GM20000 (cell line): ENCODE data around the gene CEP76.
"Not testable (repeated sequence)": the region's sequence is repeated elsewhere in the genome, so short reads cannot be mapped to it uniquely, and the experiment has no call there.

Source experiments
- DNase-seq: peaks from one replicate; pipeline ENCODE4 v3.0.0; 2012; ENCODE audit warnings: low spot score
- TF ChIP-seq, protein P1 (sequence below): IDR thresholded peaks from 2 replicates; pipeline ENCODE4 v1.5.1; 2012; ENCODE audit warnings: mild to moderate bottlenecking, control low read depth; ENCODE audit errors: extremely low read depth, missing control alignments

Gene CEP76

DNA sequence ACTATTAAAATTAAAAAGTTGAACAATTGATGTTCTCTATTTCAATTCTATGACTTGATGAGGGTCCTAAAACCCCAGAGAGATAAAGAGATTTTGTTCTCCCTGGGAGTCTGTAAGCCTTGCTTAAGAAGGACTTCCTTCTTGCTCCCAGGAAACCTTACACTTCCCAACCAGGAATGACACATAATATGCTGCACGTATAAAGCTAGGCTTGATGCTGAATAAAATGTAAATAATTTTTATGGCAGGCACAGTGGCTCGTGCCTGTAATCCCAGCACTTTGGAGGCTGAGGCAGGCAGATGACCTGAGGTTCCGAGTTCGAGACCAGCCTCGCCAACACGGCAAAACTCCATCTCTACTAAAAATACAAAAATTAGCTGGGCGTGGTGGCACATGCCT lies 72.4 kb downstream of the CEP76 start:
- TF ChIP-seq, protein P1, sequence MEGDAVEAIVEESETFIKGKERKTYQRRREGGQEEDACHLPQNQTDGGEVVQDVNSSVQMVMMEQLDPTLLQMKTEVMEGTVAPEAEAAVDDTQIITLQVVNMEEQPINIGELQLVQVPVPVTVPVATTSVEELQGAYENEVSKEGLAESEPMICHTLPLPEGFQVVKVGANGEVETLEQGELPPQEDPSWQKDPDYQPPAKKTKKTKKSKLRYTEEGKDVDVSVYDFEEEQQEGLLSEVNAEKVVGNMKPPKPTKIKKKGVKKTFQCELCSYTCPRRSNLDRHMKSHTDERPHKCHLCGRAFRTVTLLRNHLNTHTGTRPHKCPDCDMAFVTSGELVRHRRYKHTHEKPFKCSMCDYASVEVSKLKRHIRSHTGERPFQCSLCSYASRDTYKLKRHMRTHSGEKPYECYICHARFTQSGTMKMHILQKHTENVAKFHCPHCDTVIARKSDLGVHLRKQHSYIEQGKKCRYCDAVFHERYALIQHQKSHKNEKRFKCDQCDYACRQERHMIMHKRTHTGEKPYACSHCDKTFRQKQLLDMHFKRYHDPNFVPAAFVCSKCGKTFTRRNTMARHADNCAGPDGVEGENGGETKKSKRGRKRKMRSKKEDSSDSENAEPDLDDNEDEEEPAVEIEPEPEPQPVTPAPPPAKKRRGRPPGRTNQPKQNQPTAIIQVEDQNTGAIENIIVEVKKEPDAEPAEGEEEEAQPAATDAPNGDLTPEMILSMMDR, result no peak
- no peak for DNase-seq

DNA sequence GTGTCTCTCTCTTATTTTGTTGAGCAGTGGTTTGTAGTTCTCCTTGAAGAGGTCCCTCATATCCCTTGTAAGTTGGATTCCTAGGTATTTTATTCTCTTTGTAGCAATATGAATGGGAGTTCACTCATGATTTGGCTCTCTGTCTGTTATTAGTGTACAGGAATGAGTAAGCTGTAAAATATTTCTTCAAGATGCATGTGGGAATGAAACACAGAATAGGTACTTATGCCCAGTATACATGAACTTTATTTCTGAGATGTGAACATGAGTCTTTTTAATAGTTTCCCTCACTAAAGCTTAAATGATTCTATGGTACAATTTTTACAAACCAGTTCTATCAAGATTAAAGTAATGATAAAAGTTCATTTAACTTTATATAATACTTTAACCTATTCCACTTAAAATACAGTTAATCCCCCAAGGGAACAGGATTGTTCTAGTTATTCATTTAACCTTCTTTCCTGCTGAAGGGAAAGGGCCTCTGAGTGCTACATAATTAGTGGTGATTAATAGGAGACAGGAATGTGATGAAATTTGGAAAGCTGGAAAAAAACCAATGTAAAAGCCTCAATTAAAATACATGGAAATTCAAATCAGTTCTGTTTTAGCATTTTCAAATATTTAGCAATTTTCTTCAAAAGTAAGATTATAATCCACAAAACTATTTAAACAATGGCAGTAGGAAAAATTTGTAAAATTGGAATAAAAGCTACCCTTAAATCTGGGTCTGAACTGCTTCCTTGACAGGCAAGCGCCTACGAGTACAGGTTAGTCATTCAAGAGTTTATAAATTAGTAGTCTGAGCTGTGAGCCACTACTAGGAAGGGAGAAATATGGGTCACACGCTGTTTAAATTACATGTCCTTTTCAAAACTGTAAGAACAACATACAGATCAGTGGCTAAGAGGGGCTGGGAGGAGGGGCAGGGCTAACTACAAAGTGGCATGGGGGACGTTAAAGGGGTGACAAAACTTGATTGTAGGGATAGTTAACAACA lies 73.5 kb downstream of the CEP76 start:
- TF ChIP-seq, protein P1, result no peak
- no peak for DNase-seq

DNA sequence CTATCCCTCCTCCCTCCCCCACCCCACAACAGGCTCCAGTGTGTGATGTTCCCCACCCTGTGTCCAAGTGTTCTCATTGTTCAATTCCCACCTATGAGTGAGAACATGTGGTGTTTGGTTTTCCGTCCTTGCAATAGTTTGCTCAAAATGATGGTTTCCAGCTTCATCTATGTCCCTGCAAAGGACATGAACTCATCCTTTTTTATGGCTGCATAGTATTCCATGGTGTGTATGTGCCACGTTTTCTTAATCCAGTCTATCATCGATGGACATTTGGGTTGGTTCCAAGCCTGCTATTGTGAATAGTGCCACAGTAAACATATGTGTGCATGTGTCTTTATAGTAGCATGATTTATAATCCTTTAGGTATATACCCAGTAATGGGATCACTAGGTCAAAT lies 75.3 kb downstream of the CEP76 start:
- not testable (repeated sequence) for DNase-seq

DNA sequence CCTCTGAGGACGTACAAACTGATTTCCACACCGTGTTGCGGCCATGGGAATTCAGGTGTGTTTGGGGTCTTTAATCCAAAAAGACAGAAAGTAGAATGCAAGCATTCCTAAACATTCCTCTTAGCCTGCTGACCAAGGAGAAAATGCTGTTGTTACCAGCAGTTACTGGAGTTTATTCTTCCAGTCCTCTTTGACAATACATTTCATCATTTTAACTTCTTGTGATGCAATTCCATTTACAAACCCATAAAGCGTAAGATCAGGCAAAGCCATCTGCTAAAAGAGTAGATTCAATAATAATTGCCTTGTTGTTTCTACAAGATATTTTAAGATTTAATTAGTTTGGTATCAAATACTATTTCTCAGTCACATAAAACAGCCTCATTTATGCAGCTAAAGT lies 77.3 kb downstream of the CEP76 start:
- TF ChIP-seq, protein P1, result no peak
- no peak for DNase-seq
